Naive thymus-derived CD4-positive, alpha-beta T cell (primary cell): ENCODE results near the gene VGLL4. TPM values are rescaled to one million over a fixed set of nuclear protein-coding genes. Genes with fewer than 3 reads are reported as not detected.

Source experiments
- ATAC-seq: fragments of 150-1000 bp; cut with Tn5 transposase; 2 replicates; pipeline ENCODE4 v1.10.0; 2021; ENCODE audit warnings: mild to moderate bottlenecking, moderate library complexity
- CTCF ChIA-PET: fragments of 350-600 bp; sonication (Branson Sonifier 250); formaldehyde crosslinking; loops from one replicate; lab custom pipeline; 2021; ENCODE audit warnings: antibody characterized with exemption; lab: Charles Lee
- POLR2A ChIA-PET: fragments of 350-600 bp; sonication (Branson Sonifier 250); formaldehyde crosslinking; loops from one replicate; lab custom pipeline; 2021; ENCODE audit warnings: antibody characterized with exemption, inconsistent platforms; lab: Charles Lee
- DNase-seq, 9 donors: peaks; one replicate each; pipeline versions ENCODE4 v3.0.0 to v3.0.0-alpha.2; 2020 to 2022; ENCODE audit warnings: mixed read lengths in 1 of 9
- H3K27ac ChIP-seq: one replicate; pipeline ENCODE4 v1.7.0; 2013; ENCODE audit warnings: mild to moderate bottlenecking, low read depth, low read length, moderate library complexity
- H3K27me3 ChIP-seq, 2 donors: one replicate each; pipeline ENCODE4 v1.7.0; 2013; ENCODE audit warnings: low read length in 2 of 2, mild to moderate bottlenecking in 2 of 2, moderate library complexity in 2 of 2; ENCODE audit not compliant: control insufficient read depth in 2 of 2, insufficient read depth in 2 of 2
- H3K36me3 ChIP-seq, 3 experiments: 1 replicate in 2 of 3; 2 replicates in 1 of 3; pipeline ENCODE4 v1.7.0; 2013; ENCODE audit warnings: low read length in 3 of 3, mild to moderate bottlenecking in 3 of 3, moderate library complexity in 1 of 3; ENCODE audit not compliant: insufficient read depth in 3 of 3, control insufficient read depth in 2 of 3
- H3K4me1 ChIP-seq, 2 donors: one replicate each; pipeline ENCODE4 v1.7.0; 2013; ENCODE audit warnings: low read length in 2 of 2, mild to moderate bottlenecking in 2 of 2, moderate library complexity in 1 of 2; ENCODE audit not compliant: control insufficient read depth in 2 of 2, insufficient read depth in 2 of 2
- H3K4me3 ChIP-seq: 2 replicates; pipeline ENCODE4 v1.7.0; 2013; ENCODE audit warnings: mild to moderate bottlenecking, low read length
- H3K9me3 ChIP-seq, 3 experiments: 1 replicate in 2 of 3; 2 replicates in 1 of 3; pipeline ENCODE4 v1.7.0; 2013; ENCODE audit warnings: low read length in 3 of 3; ENCODE audit not compliant: control insufficient read depth in 2 of 3
- H3K27ac Mint-ChIP-seq, 9 donors: one replicate each; pipeline ENCODE4 v1.8.0; 2020 to 2022; ENCODE audit warnings: mixed read lengths in 9 of 9, mild to moderate bottlenecking in 8 of 9, moderate library complexity in 5 of 9, inconsistent platforms in 2 of 9
- H3K27me3 Mint-ChIP-seq, 5 donors: one replicate each; pipeline ENCODE4 v1.8.0; 2021 to 2022; ENCODE audit warnings: mixed read lengths in 5 of 5, mild to moderate bottlenecking in 1 of 5
- H3K36me3 Mint-ChIP-seq, 5 donors: one replicate each; pipeline ENCODE4 v1.8.0; 2020 to 2022; ENCODE audit warnings: mixed read lengths in 5 of 5, mild to moderate bottlenecking in 3 of 5, inconsistent platforms in 1 of 5
- H3K4me1 Mint-ChIP-seq, 7 donors: one replicate each; pipeline ENCODE4 v1.8.0; 2020 to 2022; ENCODE audit warnings: mixed read lengths in 7 of 7, mild to moderate bottlenecking in 3 of 7, inconsistent platforms in 1 of 7
- H3K4me3 Mint-ChIP-seq, 10 donors: one replicate each; pipeline ENCODE4 v1.8.0; 2020 to 2022; ENCODE audit warnings: mild to moderate bottlenecking in 10 of 10, mixed read lengths in 10 of 10, moderate library complexity in 6 of 10, inconsistent platforms in 2 of 10
- H3K9me3 Mint-ChIP-seq, 11 donors: one replicate each; pipeline ENCODE4 v1.8.0; 2020 to 2022; ENCODE audit warnings: mixed read lengths in 11 of 11, mild to moderate bottlenecking in 4 of 11, inconsistent platforms in 1 of 11, moderate library complexity in 1 of 11
- intact Hi-C, 2 donors: fragments of 100-400 bp; cut with micrococcal nuclease; formaldehyde crosslinking; loops; one replicate each; pipeline ENCODE4 v1.15.1; 2023
- polyA plus RNA-seq, 2 donors: library from polyadenylated mRNA; unstranded; fragments of 300-500 nt; fragmentation: Illumina TruSeq; gene quantifications; one replicate each; pipeline ENCODE4 v1.2.3, GENCODE V29; 2021
- total RNA-seq, 6 experiments: library from RNA in 5 of 6; stranded (reverse) in 5 of 6; gene quantifications; 1 replicate in 5 of 6; 2 replicates in 1 of 6; pipeline ENCODE4 v1.2.3 and lab custom pipeline; 2021 to 2026

VGLL4 gene
- total and polyA plus RNA-seq, 7 experiments from 2014 or later: 18.6 to 44.8 (median 23.8) TPM

- no peaks in the 10 kb centered on the region for H3K9me3 Mint-ChIP-seq
- ChIA-PET CTCF (interaction anchor here (0.6 to 0.7 kb wide), 2 partner anchors 151 to 367 kb away, joined by 3 to 6 read pairs; no protein-coding TSS in a partner anchor), POLR2A (no interaction called here)
- ATAC-seq (no peak), DNase-seq (no peak)
- Histone ChIP-seq H3K4me3 (no peak overlapping the region), H3K27me3 (no peaks in the 10 kb centered on the region), H3K27ac (no peak overlapping the region), H3K9me3 (no peaks in the 10 kb centered on the region), H3K36me3 (no peaks in the 10 kb centered on the region), H3K4me1 (no peaks in the 10 kb centered on the region)
- peaks cover 2 to 12% (median 7%) of the 10 kb centered on the region in 7 donors for H3K4me1 Mint-ChIP-seq
- no peak overlapping the region for H3K4me3 Mint-ChIP-seq
- H3K27me3 Mint-ChIP-seq: no peaks in the 10 kb centered on the region
- no peak overlapping the region for H3K27ac Mint-ChIP-seq
- intact Hi-C loops: no loop called here
- H3K36me3 Mint-ChIP-seq: peaks cover 0 to 31% (median 14%) of the 10 kb centered on the region in 5 donors
Observed at GRCh38 chr3:11510356-11510755, 133.4 kb downstream of the VGLL4 start.

- ChIA-PET CTCF (interaction anchor here (0.7 kb wide), 1 partner anchor 151 kb away, joined by 3 read pairs; no protein-coding TSS in a partner anchor), POLR2A (no interaction called here)
- Mint-ChIP-seq H3K4me3 (no peak overlapping the region), H3K27ac (peak overlapping the region in 1 of 9 donors; percentile 12), H3K27me3 (no peaks in the 10 kb centered on the region), H3K9me3 (peaks cover 0 to 1% (median 0%) of the 10 kb centered on the region in 11 donors), H3K4me1 (peaks cover 2 to 12% (median 7%) of the 10 kb centered on the region in 7 donors), H3K36me3 (peaks cover 0 to 32% (median 14%) of the 10 kb centered on the region in 5 donors)
- Histone ChIP-seq H3K27ac (no peak overlapping the region), H3K27me3 (no peaks in the 10 kb centered on the region), H3K36me3 (no peaks in the 10 kb centered on the region), H3K9me3 (no peaks in the 10 kb centered on the region), H3K4me1 (no peaks in the 10 kb centered on the region), H3K4me3 (no peak overlapping the region)
- no peak for DNase-seq
- no peak for ATAC-seq
- intact Hi-C loops: no loop called here
Observed at GRCh38 chr3:11510001-11510340, 133.7 kb downstream of the VGLL4 start.

GRCh38 chr3:11509173-11510000 is 134.3 kb downstream of the VGLL4 start:
- peaks cover 0 to 32% (median 14%) of the 10 kb centered on the region in 5 donors for H3K36me3 Mint-ChIP-seq
- intact Hi-C loops: no loop called here
- ChIA-PET POLR2A (no interaction called here), CTCF (interaction anchor here (0.6 to 0.7 kb wide), 2 partner anchors 150 to 179 kb away, joined by 3 read pairs; no protein-coding TSS in a partner anchor)
- Histone ChIP-seq H3K4me3 (no peak overlapping the region), H3K27me3 (no peaks in the 10 kb centered on the region), H3K9me3 (no peaks in the 10 kb centered on the region), H3K4me1 (no peaks in the 10 kb centered on the region), H3K27ac (no peak overlapping the region), H3K36me3 (no peaks in the 10 kb centered on the region)
- ATAC-seq: no peak
- no peak for DNase-seq
- no peak overlapping the region for H3K4me3 Mint-ChIP-seq
- no peaks in the 10 kb centered on the region for H3K27me3 Mint-ChIP-seq
- H3K27ac Mint-ChIP-seq: peak overlapping the region in 1 of 9 donors; percentile 3
- H3K4me1 Mint-ChIP-seq: peaks cover 2 to 12% (median 6%) of the 10 kb centered on the region in 7 donors
- peaks cover 0 to 2% (median 0%) of the 10 kb centered on the region in 11 donors for H3K9me3 Mint-ChIP-seq

GRCh38 chr3:11508346-11509172 is 135.2 kb downstream of the VGLL4 start:
- Mint-ChIP-seq H3K27ac (peak overlapping the region in 1 of 9 donors; percentile 49), H3K9me3 (peaks cover 0 to 2% (median 0%) of the 10 kb centered on the region in 11 donors), H3K4me1 (peaks cover 0 to 13% (median 0%) of the 10 kb centered on the region in 7 donors), H3K4me3 (no peak overlapping the region), H3K36me3 (peaks cover 0 to 26% (median 10%) of the 10 kb centered on the region in 5 donors), H3K27me3 (no peaks in the 10 kb centered on the region)
- H3K27me3 ChIP-seq: no peaks in the 10 kb centered on the region
- ChIA-PET POLR2A (no interaction called here), CTCF (interaction anchor here (0.6 kb wide), 2 partner anchors 13 to 178 kb away, joined by 3 to 5 read pairs; no protein-coding TSS in a partner anchor)
- H3K4me1 ChIP-seq: no peaks in the 10 kb centered on the region
- ATAC-seq: no peak
- H3K4me3 ChIP-seq: no peak overlapping the region
- no peaks in the 10 kb centered on the region for H3K9me3 ChIP-seq
- DNase-seq: no peak
- intact Hi-C loops: no loop called here
- no peaks in the 10 kb centered on the region for H3K36me3 ChIP-seq
- H3K27ac ChIP-seq: no peak overlapping the region

GRCh38 chr3:11507719-11508118 is 136.0 kb downstream of the VGLL4 start:
- H3K27ac ChIP-seq: no peak overlapping the region
- no peak overlapping the region for H3K4me3 ChIP-seq
- Mint-ChIP-seq H3K36me3 (peaks cover 0 to 26% (median 10%) of the 10 kb centered on the region in 5 donors), H3K27me3 (no peaks in the 10 kb centered on the region), H3K9me3 (peaks cover 0 to 2% (median 0%) of the 10 kb centered on the region in 11 donors), H3K27ac (peak overlapping the region in 2 of 9 donors; percentile 16 to 69), H3K4me3 (no peak overlapping the region), H3K4me1 (peaks cover 0 to 13% (median 0%) of the 10 kb centered on the region in 7 donors)
- CTCF ChIA-PET: interaction anchor here (0.6 kb wide), 1 partner anchor 12 kb away, joined by 5 read pairs; no protein-coding TSS in a partner anchor
- no peaks in the 10 kb centered on the region for H3K4me1 ChIP-seq
- POLR2A ChIA-PET: no interaction called here
- intact Hi-C loops: no loop called here
- no peaks in the 10 kb centered on the region for H3K36me3 ChIP-seq
- no peaks in the 10 kb centered on the region for H3K9me3 ChIP-seq
- DNase-seq (no peak), ATAC-seq (no peak)
- H3K27me3 ChIP-seq: no peaks in the 10 kb centered on the region
